GM12878 (cell line): ENCODE data around the gene ZNF407. TPM values are rescaled to one million over a fixed set of nuclear protein-coding genes. Genes with fewer than 3 reads are reported as not detected.

Experiments used
- ATAC-seq: fragments of 200-7000 bp; cut with Tn5 transposase; 3 replicates; pipeline ENCODE4 v1.9.1; 2020; ENCODE audit warnings: mild to moderate bottlenecking, moderate library complexity
- BruUV-seq: library from RNA; stranded (reverse); fragments of 400-500 nt; replicated peaks from 2 replicates; lab custom pipeline; 2021; lab: Mats Ljungman, UMichigan
- CTCF ChIA-PET: fragments of 300-600 bp; sonication (Branson Sonifier 250); formaldehyde crosslinking; extraction: SDS; loops from one replicate; lab custom pipeline; 2021; ENCODE audit warnings: inconsistent platforms; lab: Yijun Ruan, JAX
- POLR2A ChIA-PET: fragments of 350-600 bp; formaldehyde crosslinking; extraction: SDS; loops from one replicate; lab custom pipeline; 2021; ENCODE audit warnings: inconsistent platforms; lab: Charles Lee
- RAD21 ChIA-PET: fragments of 300-600 bp; sonication (Branson Sonifier 250); formaldehyde crosslinking; loops from one replicate; lab custom pipeline; 2023; ENCODE audit warnings: antibody characterized with exemption; ENCODE audit not compliant: unreplicated experiment; lab: Charles Lee
- SMC1A ChIA-PET: fragments of 300-600 bp; sonication (Branson Sonifier 250); formaldehyde crosslinking; loops from one replicate; lab custom pipeline; 2023; ENCODE audit not compliant: unreplicated experiment, uncharacterized antibody; lab: Charles Lee
- DNase-seq: peaks from one replicate; pipeline ENCODE4 v3.0.0-alpha.2; 2011; ENCODE audit warnings: low read depth, low spot score
- FAIRE-seq: peaks from 3 replicates; lab custom pipeline; 2011; peaks lifted over from hg19 to GRCh38; lab: Jason Lieb, UNC
- H2AFZ ChIP-seq: 2 replicates; pipeline ENCODE4 v1.6.0; 2011; ENCODE audit warnings: low read depth, low read length, control low read depth; ENCODE audit not compliant: control insufficient read depth
- H3K27ac ChIP-seq: 2 replicates; pipeline ENCODE4 v1.5.1; 2011; ENCODE audit warnings: control low read depth; ENCODE audit not compliant: control insufficient read depth, insufficient read depth
- H3K27me3 ChIP-seq, 2 experiments: replicated peaks in 1 of 2; 2 replicates each; pipeline versions ENCODE4 v1.6.0 to v1.6.1; 2011; ENCODE audit warnings: low read length in 1 of 2; ENCODE audit not compliant: control insufficient read depth in 2 of 2, insufficient read depth in 2 of 2
- H3K36me3 ChIP-seq, 2 experiments: 2 replicates each; pipeline ENCODE4 v1.5.1; 2011; ENCODE audit warnings: low read length in 1 of 2; ENCODE audit not compliant: control insufficient read depth in 2 of 2, insufficient read depth in 2 of 2
- H3K4me1 ChIP-seq: 2 replicates; pipeline ENCODE4 v1.6.1; 2011; ENCODE audit warnings: mild to moderate bottlenecking, low read length, moderate library complexity, mixed read lengths; ENCODE audit not compliant: control insufficient read depth, insufficient read depth
- H3K4me2 ChIP-seq: 2 replicates; pipeline ENCODE4 v1.6.0; 2011; ENCODE audit warnings: control low read depth; ENCODE audit not compliant: control insufficient read depth, insufficient read depth
- H3K4me3 ChIP-seq: fragments of 200-600 bp; sonication (generic); 2 replicates; pipeline ENCODE4 v1.5.1; 2016
- H3K79me2 ChIP-seq: 2 replicates; pipeline ENCODE4 v1.6.0; 2011; ENCODE audit warnings: low read length; ENCODE audit not compliant: control insufficient read depth, insufficient read depth
- H3K9ac ChIP-seq: 2 replicates; pipeline ENCODE4 v1.8.0; 2011; ENCODE audit warnings: low read length, control low read depth, mixed read lengths; ENCODE audit not compliant: control insufficient read depth, insufficient read depth
- H3K9me3 ChIP-seq: replicated peaks from 3 replicates; pipeline ENCODE4 v1.5.1; 2011; ENCODE audit warnings: mild to moderate bottlenecking, low read length; ENCODE audit not compliant: control insufficient read depth, insufficient read depth
- H4K20me1 ChIP-seq: 2 replicates; pipeline ENCODE4 v1.6.0; 2011; ENCODE audit not compliant: control insufficient read depth, insufficient read depth
- GABPA ChIP-seq: IDR thresholded peaks from 2 replicates; pipeline ENCODE4 v1.6.1; 2014; ENCODE audit warnings: antibody characterized with exemption, low read depth, mild to moderate bottlenecking, inconsistent platforms
- HSF1 ChIP-seq: fragments of 150-350 bp; IDR thresholded peaks from 2 replicates; pipeline ENCODE4 v1.6.1; 2014; ENCODE audit warnings: mild to moderate bottlenecking, low read depth, low read length
- POLR2A ChIP-seq: IDR thresholded peaks from 2 replicates; pipeline ENCODE4 v1.6.1; 2011; ENCODE audit warnings: low read depth, mild to moderate bottlenecking, low read length
- RAD21 ChIP-seq: IDR thresholded peaks from 2 replicates; pipeline ENCODE4 v1.6.1; 2011; ENCODE audit warnings: mild to moderate bottlenecking, low read depth, low read length, moderate library complexity; ENCODE audit not compliant: insufficient read depth
- RCOR1 ChIP-seq: conservative IDR thresholded peaks from 2 replicates; pipeline ENCODE4 v1.6.1; 2012; ENCODE audit warnings: low read depth, low read length, improper control_type of control experiment
- USF1 ChIP-seq: IDR thresholded peaks from 2 replicates; pipeline ENCODE4 v1.6.1; 2011; ENCODE audit warnings: borderline replicate concordance, low read depth, mild to moderate bottlenecking, moderate library complexity, mixed read lengths, low read length; ENCODE audit not compliant: insufficient read depth; ENCODE audit errors: extremely low read length
- WGBS: methylation state at CpG from one replicate; pipeline ENCODE4 v1.1.6; 2016; ENCODE audit warnings: low lambda C conversion rate; ENCODE audit not compliant: insufficient replicate concordance, insufficient coverage; ENCODE audit errors: missing lambda C conversion rate; 5-methylcytosine and 5-hydroxymethylcytosine counted together
- in situ Hi-C: fragments of 300-500 bp; cut with MboI; formaldehyde crosslinking; loops from 9 replicates; pipeline ENCODE4 v1.14.3; 2018; ENCODE audit warnings: mixed read lengths
- intact Hi-C: fragments of 100-400 bp; cut with micrococcal nuclease; formaldehyde crosslinking; loops from one replicate; pipeline ENCODE4 v1.14.2; 2022; ENCODE audit not compliant: unreplicated experiment
- polyA plus RNA-seq, 11 experiments: library from polyadenylated mRNA; depleted of rRNA in 4 of 11; unstranded in 6 of 11; stranded (reverse) in 5 of 11; fragments of >200 nt; fragmentation: Nextera tagmentation in 4 of 11; fragmentation: Illumina TruSeq in 1 of 11; extraction: Ambion mirVana in 4 of 11; extraction: Trizol in 1 of 11; gene quantifications; 1 replicate in 1 of 11; 2 replicates in 10 of 11; pipeline versions ENCODE4 v1.2.1 to v1.2.3, GENCODE V29; 2011 to 2016; ENCODE audit warnings: inconsistent platforms in 2 of 11, missing spikeins in 2 of 11, low read depth in 1 of 11
- total RNA-seq, 4 experiments: library from RNA; depleted of rRNA in 3 of 4; stranded (reverse); fragments of >200 nt in 3 of 4; fragmentation: Illumina TruSeq in 1 of 4; extraction: Trizol in 1 of 4; gene quantifications; 2 replicates each; pipeline versions ENCODE4 v1.2.1 to v1.2.3, GENCODE V29; 2013 to 2021
- TF ChIP-seq, protein P1 (sequence below): fragments of 450-650 bp; IDR thresholded peaks from 2 replicates; pipeline ENCODE4 v1.6.1; 2016; ENCODE audit warnings: mild to moderate bottlenecking, moderate library complexity, borderline replicate concordance
- TF ChIP-seq, protein P2 (sequence below): IDR thresholded peaks from 2 replicates; pipeline ENCODE4 v1.6.1; 2012; ENCODE audit warnings: low read length, inconsistent platforms
- TF ChIP-seq, protein P3 (sequence below): IDR thresholded peaks from 2 replicates; pipeline ENCODE4 v1.6.1; 2011; ENCODE audit warnings: mild to moderate bottlenecking, low read depth, low read length, moderate library complexity; ENCODE audit not compliant: insufficient replicate concordance

The ZNF407 gene
- total and polyA plus RNA-seq, 10 of the 15 experiments (the other 5 are each of a cell fraction or from before 2014, with no cell fraction given) = 0.69 to 11.6 (median 5.3) TPM

- TF ChIP-seq, protein P1, sequence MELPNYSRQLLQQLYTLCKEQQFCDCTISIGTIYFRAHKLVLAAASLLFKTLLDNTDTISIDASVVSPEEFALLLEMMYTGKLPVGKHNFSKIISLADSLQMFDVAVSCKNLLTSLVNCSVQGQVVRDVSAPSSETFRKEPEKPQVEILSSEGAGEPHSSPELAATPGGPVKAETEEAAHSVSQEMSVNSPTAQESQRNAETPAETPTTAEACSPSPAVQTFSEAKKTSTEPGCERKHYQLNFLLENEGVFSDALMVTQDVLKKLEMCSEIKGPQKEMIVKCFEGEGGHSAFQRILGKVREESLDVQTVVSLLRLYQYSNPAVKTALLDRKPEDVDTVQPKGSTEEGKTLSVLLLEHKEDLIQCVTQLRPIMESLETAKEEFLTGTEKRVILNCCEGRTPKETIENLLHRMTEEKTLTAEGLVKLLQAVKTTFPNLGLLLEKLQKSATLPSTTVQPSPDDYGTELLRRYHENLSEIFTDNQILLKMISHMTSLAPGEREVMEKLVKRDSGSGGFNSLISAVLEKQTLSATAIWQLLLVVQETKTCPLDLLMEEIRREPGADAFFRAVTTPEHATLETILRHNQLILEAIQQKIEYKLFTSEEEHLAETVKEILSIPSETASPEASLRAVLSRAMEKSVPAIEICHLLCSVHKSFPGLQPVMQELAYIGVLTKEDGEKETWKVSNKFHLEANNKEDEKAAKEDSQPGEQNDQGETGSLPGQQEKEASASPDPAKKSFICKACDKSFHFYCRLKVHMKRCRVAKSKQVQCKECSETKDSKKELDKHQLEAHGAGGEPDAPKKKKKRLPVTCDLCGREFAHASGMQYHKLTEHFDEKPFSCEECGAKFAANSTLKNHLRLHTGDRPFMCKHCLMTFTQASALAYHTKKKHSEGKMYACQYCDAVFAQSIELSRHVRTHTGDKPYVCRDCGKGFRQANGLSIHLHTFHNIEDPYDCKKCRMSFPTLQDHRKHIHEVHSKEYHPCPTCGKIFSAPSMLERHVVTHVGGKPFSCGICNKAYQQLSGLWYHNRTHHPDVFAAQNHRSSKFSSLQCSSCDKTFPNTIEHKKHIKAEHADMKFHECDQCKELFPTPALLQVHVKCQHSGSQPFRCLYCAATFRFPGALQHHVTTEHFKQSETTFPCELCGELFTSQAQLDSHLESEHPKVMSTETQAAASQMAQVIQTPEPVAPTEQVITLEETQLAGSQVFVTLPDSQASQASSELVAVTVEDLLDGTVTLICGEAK = no peak
- TF ChIP-seq POLR2A = no peak
- TF ChIP-seq, all 136 proteins: peak for 0
These were observed 133.4 kb downstream of the ZNF407 start (continued) for GRCh38 chr18:74731097-74731496.

DNA sequence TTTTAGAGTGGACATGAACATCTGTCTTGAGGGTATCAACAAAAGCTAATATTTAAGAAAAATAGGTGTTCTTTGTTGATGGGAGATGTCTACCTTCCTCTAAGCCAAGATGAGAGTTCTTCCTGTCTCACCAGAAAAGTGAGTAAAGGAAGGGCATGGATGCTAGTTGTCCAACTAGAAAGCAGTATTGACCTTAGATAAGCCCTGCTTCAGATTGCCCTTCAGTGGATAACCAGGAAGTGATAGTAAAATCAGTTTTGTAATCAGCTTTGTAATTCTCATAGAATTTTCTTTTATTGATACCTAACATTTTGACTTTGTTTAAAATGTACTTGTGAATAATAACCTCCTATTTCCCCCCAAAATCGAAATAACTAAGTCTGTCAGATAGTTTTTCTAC lies 134.7 kb downstream of the ZNF407 start:
- POLR2A ChIA-PET = no interaction called here
- Histone ChIP-seq H3K4me1 (no peaks in the 10 kb centered on the region), H3K27me3 (no peaks in the 10 kb centered on the region), H3K9me3 (no peaks in the 10 kb centered on the region), H3K79me2 (no peaks in the 10 kb centered on the region), H3K36me3 (peaks cover 0 to 6% of the 10 kb centered on the region in 2 experiments; a peak in 1 of 4 replicates), H3K4me2 (no peak overlapping the region), H2AFZ (no peak overlapping the region), H3K9ac (no peak overlapping the region), H3K27ac (no peak overlapping the region), H4K20me1 (no peaks in the 10 kb centered on the region), H3K4me3 (no peak overlapping the region)
- no peak for DNase-seq
- WGBS = 88% methylated on average over 1 of the region's 1 CpG
- intact Hi-C loops = no loop called here
- ATAC-seq = no peak
- RAD21 ChIA-PET = no interaction called here
- no peak for TF ChIP-seq RAD21
- TF ChIP-seq HSF1 = no peak
- TF ChIP-seq USF1 = no peak
- no peak for TF ChIP-seq GABPA
- TF ChIP-seq, protein P2, sequence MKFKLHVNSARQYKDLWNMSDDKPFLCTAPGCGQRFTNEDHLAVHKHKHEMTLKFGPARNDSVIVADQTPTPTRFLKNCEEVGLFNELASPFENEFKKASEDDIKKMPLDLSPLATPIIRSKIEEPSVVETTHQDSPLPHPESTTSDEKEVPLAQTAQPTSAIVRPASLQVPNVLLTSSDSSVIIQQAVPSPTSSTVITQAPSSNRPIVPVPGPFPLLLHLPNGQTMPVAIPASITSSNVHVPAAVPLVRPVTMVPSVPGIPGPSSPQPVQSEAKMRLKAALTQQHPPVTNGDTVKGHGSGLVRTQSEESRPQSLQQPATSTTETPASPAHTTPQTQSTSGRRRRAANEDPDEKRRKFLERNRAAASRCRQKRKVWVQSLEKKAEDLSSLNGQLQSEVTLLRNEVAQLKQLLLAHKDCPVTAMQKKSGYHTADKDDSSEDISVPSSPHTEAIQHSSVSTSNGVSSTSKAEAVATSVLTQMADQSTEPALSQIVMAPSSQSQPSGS = no peak
- TF ChIP-seq RCOR1 = no peak
- TF ChIP-seq, protein P3, sequence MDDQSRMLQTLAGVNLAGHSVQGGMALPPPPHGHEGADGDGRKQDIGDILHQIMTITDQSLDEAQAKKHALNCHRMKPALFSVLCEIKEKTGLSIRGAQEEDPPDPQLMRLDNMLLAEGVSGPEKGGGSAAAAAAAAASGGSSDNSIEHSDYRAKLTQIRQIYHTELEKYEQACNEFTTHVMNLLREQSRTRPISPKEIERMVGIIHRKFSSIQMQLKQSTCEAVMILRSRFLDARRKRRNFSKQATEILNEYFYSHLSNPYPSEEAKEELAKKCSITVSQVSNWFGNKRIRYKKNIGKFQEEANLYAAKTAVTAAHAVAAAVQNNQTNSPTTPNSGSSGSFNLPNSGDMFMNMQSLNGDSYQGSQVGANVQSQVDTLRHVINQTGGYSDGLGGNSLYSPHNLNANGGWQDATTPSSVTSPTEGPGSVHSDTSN = no peak
- BruUV-seq = no TSS peak
- CTCF ChIA-PET = interaction anchor here (0.6 to 1.1 kb wide), 2 partner anchors 9 to 38 kb away, joined by 3 to 4 read pairs; no protein-coding TSS in a partner anchor
- no peak for FAIRE-seq
- in situ Hi-C loops = no loop called here
- SMC1A ChIA-PET = interaction anchor here (0.7 to 1.2 kb wide), 3 partner anchors 9 to 35 kb away, joined by 3 to 7 read pairs (median 4); no protein-coding TSS in a partner anchor
